Esophagus muscularis mucosa (tissue), 4 donors: Measurements from ENCODE around the gene BAZ2A. TPM values are rescaled to one million over a fixed set of nuclear protein-coding genes. Genes with fewer than 3 reads are reported as not detected.

ENCODE experiments used
- DNase-seq: peaks from one replicate; pipeline ENCODE4 v3.0.0-alpha.2; 2017; ENCODE audit errors: extremely low spot score
- H3K27ac ChIP-seq, 4 donors: fragments of 200-600 bp; sonication (generic); replicated peaks in 1 of 4; 1 replicate in 3 of 4; 2 replicates in 1 of 4; pipeline ENCODE4 v1.5.1; 2016 to 2019; ENCODE audit warnings: mild to moderate bottlenecking in 1 of 4
- H3K27me3 ChIP-seq, 4 donors: fragments of 200-600 bp; sonication (generic); one replicate each; pipeline versions ENCODE4 v1.5.1 to v1.6.0; 2016 to 2019
- H3K36me3 ChIP-seq, 4 donors: fragments of 200-600 bp; sonication (generic); one replicate each; pipeline ENCODE4 v1.5.1; 2016 to 2019
- H3K4me1 ChIP-seq, 4 donors: fragments of 200-600 bp; sonication (generic); one replicate each; pipeline ENCODE4 v1.5.1; 2016 to 2019
- H3K4me3 ChIP-seq, 4 donors: fragments of 200-600 bp; sonication (generic); 1 replicate in 2 of 4; 2 replicates in 2 of 4; pipeline ENCODE4 v1.5.1; 2016 to 2019; ENCODE audit warnings: mild to moderate bottlenecking in 4 of 4, moderate library complexity in 1 of 4
- H3K9me3 ChIP-seq, 4 donors: fragments of 200-600 bp; sonication (generic); 1 replicate in 3 of 4; 2 replicates in 1 of 4; pipeline ENCODE4 v1.5.1; 2016 to 2019
- EP300 ChIP-seq: sonication (generic); formaldehyde crosslinking; IDR thresholded peaks from one replicate; pipeline ENCODE4 v1.6.1; 2017; ENCODE audit warnings: antibody characterized with exemption
- POLR2A ChIP-seq: fragments of 450-650 bp; IDR thresholded peaks from one replicate; pipeline ENCODE4 v1.6.1; 2017; ENCODE audit warnings: antibody characterized with exemption, moderate library complexity, mild to moderate bottlenecking, low read depth
- POLR2AphosphoS5 ChIP-seq, 2 donors: sonication (generic); formaldehyde crosslinking; IDR thresholded peaks; one replicate each; pipeline ENCODE4 v1.6.1; 2017; ENCODE audit warnings: antibody characterized with exemption in 2 of 2
- WGBS: methylation state at CpG from one replicate; pipeline ENCODE4 v1.1.5; 2018; 5-methylcytosine and 5-hydroxymethylcytosine counted together
- intact Hi-C: fragments of 100-400 bp; cut with DNase I; formaldehyde crosslinking; loops from one replicate; pipeline ENCODE4 v1.15.1; 2023
- total RNA-seq, 4 donors: library from RNA; depleted of rRNA; stranded (reverse); fragments of >200 nt; gene quantifications; one replicate each; pipeline versions ENCODE4 v1.1.0 to v1.2.1, GENCODE V29; 2016
- TF ChIP-seq, protein P1 (sequence below), 3 experiments: fragments of 200-600 bp in 2 of 3; fragments of 450-650 bp in 1 of 3; sonication (generic) in 2 of 3; IDR thresholded peaks; one replicate each; pipeline ENCODE4 v1.5.1; 2017 to 2019; ENCODE audit warnings: antibody characterized with exemption in 3 of 3, mild to moderate bottlenecking in 2 of 3, moderate library complexity in 1 of 3

BAZ2A gene
- total RNA-seq, 4 donors from 2014 or later = 45.4 to 65.6 (median 61.5) TPM

DNA sequence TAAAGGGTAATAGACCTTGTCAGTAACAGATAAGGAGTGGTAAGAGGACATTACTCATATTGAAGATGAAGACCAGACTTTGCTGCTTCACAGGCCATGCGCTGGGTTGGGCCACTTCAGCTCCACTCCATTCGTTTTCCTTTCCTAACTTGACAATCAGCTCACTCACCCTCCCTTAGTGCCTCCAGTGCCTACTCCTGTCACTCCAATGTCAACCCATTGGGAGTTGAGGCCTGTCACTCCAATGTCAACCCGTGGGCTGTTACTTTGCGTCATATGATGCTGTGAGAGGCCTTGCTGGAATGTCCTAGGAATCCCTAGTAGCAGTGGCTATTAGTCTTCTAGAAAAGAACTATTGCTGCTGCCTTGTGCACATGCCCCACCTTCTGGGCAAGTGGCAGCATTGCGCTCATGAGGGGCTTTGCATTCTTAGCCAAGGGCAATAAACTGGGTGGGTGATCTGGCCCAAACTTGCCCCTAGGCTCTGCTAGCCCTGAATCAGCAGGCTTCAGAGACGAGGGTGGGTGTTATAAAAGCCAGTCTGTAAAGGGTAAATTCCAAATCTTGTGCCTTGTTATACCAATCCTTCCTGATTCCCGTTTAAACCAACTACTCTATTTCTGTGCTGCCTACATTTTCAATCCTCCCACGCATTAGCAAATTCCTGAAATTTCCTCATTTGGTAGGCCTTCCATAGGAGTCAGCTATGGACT lies 36.1 kb downstream of the BAZ2A start:
- H3K4me1 ChIP-seq = peaks cover 16 to 37% (median 33%) of the 10 kb centered on the region in 4 donors
- peaks cover 0 to 2% (median 0%) of the 10 kb centered on the region in 4 donors for H3K27me3 ChIP-seq
- TF ChIP-seq POLR2AphosphoS5 (IDR thresholded peaks at IDR 0.05) (peak; percentile 44 to 52), EP300 (no peak), POLR2A (no peak)
- TF ChIP-seq, protein P1, sequence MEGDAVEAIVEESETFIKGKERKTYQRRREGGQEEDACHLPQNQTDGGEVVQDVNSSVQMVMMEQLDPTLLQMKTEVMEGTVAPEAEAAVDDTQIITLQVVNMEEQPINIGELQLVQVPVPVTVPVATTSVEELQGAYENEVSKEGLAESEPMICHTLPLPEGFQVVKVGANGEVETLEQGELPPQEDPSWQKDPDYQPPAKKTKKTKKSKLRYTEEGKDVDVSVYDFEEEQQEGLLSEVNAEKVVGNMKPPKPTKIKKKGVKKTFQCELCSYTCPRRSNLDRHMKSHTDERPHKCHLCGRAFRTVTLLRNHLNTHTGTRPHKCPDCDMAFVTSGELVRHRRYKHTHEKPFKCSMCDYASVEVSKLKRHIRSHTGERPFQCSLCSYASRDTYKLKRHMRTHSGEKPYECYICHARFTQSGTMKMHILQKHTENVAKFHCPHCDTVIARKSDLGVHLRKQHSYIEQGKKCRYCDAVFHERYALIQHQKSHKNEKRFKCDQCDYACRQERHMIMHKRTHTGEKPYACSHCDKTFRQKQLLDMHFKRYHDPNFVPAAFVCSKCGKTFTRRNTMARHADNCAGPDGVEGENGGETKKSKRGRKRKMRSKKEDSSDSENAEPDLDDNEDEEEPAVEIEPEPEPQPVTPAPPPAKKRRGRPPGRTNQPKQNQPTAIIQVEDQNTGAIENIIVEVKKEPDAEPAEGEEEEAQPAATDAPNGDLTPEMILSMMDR (IDR thresholded peaks at IDR 0.05) = peak; percentile 75 to 86 (median 79)
- no peak overlapping the region for H3K4me3 ChIP-seq
- DNase-seq = no peak
- intact Hi-C loops = loop anchor here (5.0 kb wide), 1 partner anchor 82 kb away; no protein-coding TSS in a partner anchor
- peaks cover 14 to 76% (median 56%) of the 10 kb centered on the region in 4 donors for H3K36me3 ChIP-seq
- WGBS = 35% methylated on average over 8 of the region's 8 CpGs
- no peaks in the 10 kb centered on the region for H3K9me3 ChIP-seq
- peak overlapping the region; percentile 64 to 78 (median 71) for H3K27ac ChIP-seq

DNA sequence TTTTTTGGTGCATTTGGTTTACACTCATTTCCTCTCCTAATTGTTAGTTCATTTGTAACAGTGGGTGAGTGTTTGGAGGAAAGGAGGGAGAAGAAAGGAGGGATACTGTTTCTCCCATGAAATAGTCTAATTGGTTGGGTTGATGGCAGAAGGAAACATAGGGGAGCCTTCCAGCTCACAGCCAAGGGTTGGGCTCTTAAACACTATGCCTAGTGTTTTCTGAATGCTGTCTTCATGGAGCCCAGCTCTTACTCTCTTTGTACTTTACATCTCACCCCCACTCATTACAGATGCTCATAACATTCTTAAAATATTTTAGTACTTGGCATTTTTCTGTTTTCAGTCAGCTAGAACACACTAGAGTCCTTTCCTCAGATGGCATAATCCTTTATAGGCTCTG lies 38.2 kb downstream of the BAZ2A start:
- intact Hi-C loops = loop anchor here (5.0 kb wide), 1 partner anchor 80 kb away; no protein-coding TSS in a partner anchor
- DNase-seq = no peak
- Histone ChIP-seq H3K36me3 (peaks cover 19 to 76% (median 58%) of the 10 kb centered on the region in 4 donors), H3K4me3 (no peak overlapping the region), H3K27ac (peak overlapping the region; percentile 63 to 77 (median 64)), H3K27me3 (no peaks in the 10 kb centered on the region), H3K9me3 (no peaks in the 10 kb centered on the region), H3K4me1 (peaks cover 14 to 34% (median 29%) of the 10 kb centered on the region in 4 donors)
- TF ChIP-seq POLR2AphosphoS5 (IDR thresholded peaks at IDR 0.05) (peak in 1 of 2 donors; percentile 15), POLR2A (no peak)

DNA sequence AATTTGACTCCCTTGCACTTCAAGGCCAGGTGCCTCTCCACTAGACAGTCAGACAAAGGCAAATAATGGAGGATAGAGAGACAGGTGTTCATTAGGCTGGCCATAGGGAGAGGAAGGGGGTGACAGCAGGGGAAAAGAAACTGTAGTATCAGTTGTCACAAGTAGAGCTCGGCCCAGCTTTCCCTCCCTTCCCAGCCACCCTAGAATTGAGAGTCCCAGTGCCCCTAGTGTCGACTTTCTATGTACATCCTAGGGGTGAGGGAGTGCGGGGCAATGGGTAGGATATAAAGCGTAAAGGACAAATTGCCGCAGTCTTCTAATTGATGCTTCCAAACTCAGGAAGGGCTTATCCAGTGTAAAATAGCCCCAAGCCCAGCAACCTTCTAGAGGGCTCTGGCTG lies 39.0 kb downstream of the BAZ2A start:
- Histone ChIP-seq H3K36me3 (peaks cover 22 to 75% (median 57%) of the 10 kb centered on the region in 4 donors), H3K4me1 (peaks cover 9 to 30% (median 25%) of the 10 kb centered on the region in 4 donors), H3K9me3 (no peaks in the 10 kb centered on the region), H3K4me3 (no peak overlapping the region), H3K27me3 (no peaks in the 10 kb centered on the region), H3K27ac (peak overlapping the region in 3 of 4 donors; percentile 16 to 63 (median 55))
- 75% methylated on average over 5 of the region's 5 CpGs for WGBS
- intact Hi-C loops = loop anchor here (5.0 kb wide), 1 partner anchor 79 kb away; no protein-coding TSS in a partner anchor
- TF ChIP-seq POLR2AphosphoS5 (IDR thresholded peaks at IDR 0.05) = no peak
- TF ChIP-seq, protein P1 (IDR thresholded peaks at IDR 0.05) = no peak
- TF ChIP-seq POLR2A = no peak
- TF ChIP-seq EP300 = no peak
- no peak for DNase-seq

DNA sequence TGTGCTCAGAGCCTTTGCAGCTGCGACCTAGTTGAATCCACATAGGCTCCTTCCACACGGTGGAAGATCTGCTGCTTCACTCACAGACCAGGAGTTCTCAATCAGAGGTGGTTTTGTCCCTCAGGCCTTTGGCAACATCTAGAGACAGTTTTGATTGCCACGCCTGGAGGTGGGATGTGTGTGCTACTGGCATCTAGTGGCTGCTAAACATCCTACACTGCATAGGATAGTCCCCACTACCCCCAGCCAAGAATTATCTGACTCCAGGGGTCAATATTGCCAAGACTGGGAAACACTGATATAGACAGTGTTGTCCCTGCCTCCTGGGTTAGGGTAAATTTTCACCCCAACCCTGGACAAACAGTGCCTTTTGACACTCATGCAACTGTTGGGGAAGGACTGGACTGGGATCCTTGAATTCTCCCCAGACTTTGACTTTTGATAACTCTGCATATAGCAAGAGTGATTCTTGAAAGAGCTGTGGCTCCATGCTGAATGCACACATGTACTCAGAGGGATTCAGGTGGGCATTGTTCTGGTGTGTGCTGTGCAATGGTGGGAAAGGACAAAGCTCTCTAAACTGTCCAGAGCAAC lies 39.8 kb downstream of the BAZ2A start:
- Histone ChIP-seq H3K27me3 (no peaks in the 10 kb centered on the region), H3K4me3 (no peak overlapping the region), H3K36me3 (peaks cover 22 to 75% (median 58%) of the 10 kb centered on the region in 4 donors), H3K27ac (peak overlapping the region in 2 of 4 donors; percentile 7 to 63), H3K4me1 (peaks cover 9 to 30% (median 25%) of the 10 kb centered on the region in 4 donors), H3K9me3 (no peaks in the 10 kb centered on the region)
- TF ChIP-seq, protein P1 (IDR thresholded peaks at IDR 0.05) = peak in 1 of 3 experiments; percentile 28
- no peak for TF ChIP-seq POLR2A
- intact Hi-C loops = loop anchor here (5.0 kb wide), 1 partner anchor 78 kb away; no protein-coding TSS in a partner anchor
- WGBS = 52% methylated on average over 2 of the region's 3 CpGs
- no peak for DNase-seq

DNA sequence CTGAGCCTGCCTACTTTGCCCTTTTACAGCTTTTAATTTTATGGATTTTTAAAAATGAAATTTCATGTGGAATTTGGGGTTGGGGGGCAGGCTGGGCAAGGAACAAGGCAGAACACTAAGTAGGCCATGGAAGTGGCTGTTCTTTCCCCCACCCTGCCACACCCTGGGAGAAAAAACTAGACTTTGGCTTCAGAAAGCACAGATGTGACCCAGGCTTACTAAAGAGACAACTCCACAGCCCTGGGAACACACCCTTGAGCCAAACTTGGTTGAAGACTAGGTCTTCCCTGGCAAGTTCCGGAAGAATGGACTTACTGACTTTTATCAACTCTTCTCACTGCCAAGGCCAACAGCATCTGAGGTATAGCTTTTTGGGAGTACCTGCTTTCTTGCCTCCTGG lies 40.3 kb downstream of the BAZ2A start:
- TF ChIP-seq EP300 = no peak
- TF ChIP-seq POLR2AphosphoS5 (IDR thresholded peaks at IDR 0.05) = no peak
- no peak for TF ChIP-seq POLR2A
- TF ChIP-seq, protein P1 (IDR thresholded peaks at IDR 0.05) = no peak
- Histone ChIP-seq H3K27ac (peak overlapping the region in 2 of 4 donors; percentile 7 to 63), H3K36me3 (peaks cover 22 to 75% (median 59%) of the 10 kb centered on the region in 4 donors), H3K4me1 (peaks cover 9 to 30% (median 24%) of the 10 kb centered on the region in 4 donors), H3K4me3 (no peak overlapping the region), H3K9me3 (no peaks in the 10 kb centered on the region), H3K27me3 (no peaks in the 10 kb centered on the region)
- intact Hi-C loops = loop anchor here (5.0 kb wide), 1 partner anchor 77 kb away; no protein-coding TSS in a partner anchor
- 80% methylated on average over 1 of the region's 1 CpG for WGBS
- no peak for DNase-seq
